HK-2 (cell line): ENCODE results near the gene TM9SF3.
"Not testable (repeated sequence)": the region's sequence is repeated elsewhere in the genome, so short reads cannot be mapped to it uniquely, and the experiment has no call there.

ENCODE experiments used
- DNase-seq: peaks from one replicate; pipeline ENCODE4 v3.0.0-alpha.2; 2018; ENCODE audit not compliant: unreplicated experiment

TM9SF3 gene

GRCh38 chr10:96568402-96568801 is 18.4 kb downstream of the TM9SF3 start:
- DNase-seq = no peak

- no peak for DNase-seq
Observed at GRCh38 chr10:96565774-96566173, 21.0 kb downstream of the TM9SF3 start.

DNA sequence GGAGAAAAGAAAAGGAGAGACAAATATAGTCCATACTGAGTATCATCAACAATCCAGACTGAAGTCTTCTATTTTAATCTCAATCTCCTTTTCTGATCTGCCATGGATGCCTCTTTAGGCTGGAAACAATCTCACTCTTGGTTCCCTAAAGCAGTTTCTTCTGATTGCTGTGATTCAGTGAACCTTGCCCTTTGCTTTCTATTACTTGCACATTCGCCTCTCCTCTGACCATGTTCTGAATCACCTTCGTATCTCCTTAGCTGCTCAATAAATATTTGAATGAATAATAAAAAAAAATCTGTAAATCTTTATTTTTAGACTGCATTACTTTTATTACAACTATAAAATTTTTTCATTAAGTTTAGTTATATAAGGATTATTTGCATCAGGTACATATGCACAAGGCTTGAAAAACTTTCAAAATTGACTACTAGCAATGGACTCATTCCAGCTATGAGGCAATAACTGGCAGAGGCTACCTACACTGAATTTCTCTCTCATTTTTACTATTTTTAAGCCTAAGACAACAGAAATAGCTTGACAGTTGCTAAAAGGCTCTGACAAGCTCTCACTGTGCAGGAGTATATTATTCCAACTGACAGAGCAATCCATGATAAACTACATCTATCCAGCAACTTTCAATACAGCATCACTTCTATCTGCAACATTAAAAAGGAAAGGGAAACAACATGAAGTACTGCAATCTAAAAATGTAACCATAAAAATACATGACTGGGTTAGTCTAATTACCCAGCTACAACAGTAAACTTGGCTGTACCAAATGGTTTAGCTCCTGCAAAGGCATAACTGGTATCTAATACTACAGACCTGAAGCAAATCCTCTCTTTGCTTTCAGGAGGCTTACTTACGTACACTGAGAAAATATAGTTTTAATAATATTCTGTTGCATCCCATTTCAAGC is 25.6 kb downstream of the TM9SF3 start:
- DNase-seq = no peak

DNA sequence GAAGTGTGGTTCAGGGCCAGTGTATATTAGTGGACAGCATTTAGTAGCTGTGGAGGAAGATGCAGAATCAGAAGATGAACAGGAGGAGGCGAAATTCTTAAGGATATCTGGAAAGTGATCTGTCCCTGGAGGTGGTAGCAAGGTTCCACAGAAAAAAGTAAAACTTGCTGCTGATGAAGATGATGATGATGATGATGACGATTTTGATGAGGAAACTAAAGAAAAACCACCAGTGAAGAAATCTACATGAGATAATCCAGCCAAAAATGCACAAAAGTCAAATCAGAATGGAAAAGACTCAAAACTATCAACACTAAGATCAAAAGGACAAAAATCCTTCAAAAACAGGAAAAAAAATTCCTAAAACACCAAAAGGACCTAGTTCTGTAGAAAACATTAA is 26.3 kb downstream of the TM9SF3 start:
- no peak for DNase-seq

DNA sequence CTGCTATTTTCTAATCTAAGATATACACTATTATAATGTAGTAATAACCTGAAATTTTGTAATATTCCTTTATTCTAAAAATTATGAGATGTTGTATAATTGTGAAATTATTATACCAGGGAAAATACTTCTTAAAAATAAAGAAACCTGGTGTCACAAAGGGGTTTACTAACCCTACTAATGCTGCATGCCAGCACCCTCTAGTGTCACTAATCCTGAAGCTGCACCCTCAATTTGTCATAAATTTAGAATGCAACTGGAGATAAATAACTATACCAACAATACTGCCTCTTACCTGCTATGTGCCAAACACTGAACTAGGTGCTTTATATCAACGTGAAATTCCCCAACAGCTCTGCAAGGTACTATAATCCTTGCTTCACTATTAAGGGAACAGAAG is 30.8 kb downstream of the TM9SF3 start:
- DNase-seq = no peak

GRCh38 chr10:96555330-96555729 is 31.5 kb downstream of the TM9SF3 start:
- DNase-seq = no peak

DNA sequence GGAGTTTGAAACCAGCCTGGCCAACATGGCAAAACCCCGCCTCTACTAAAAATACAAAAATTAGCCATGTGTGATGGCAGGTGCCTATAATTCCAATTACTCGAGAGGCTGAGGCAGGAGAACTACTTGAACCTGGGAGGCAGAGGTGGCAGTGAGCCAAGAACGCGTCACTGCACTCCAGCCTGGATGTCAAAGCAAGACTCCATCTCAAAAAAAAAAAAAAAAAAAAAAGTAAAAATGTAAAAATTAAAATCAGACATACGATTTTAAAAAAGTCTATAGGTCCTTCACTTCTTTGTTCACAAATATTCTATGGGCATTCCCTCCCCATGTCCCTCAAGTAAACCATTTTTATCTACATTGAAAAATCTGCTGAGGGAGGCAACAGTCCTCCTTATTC is 38.2 kb downstream of the TM9SF3 start:
- peak; percentile 4 for DNase-seq

GRCh38 chr10:96545558-96545957 is 41.3 kb downstream of the TM9SF3 start:
- DNase-seq = not testable (repeated sequence)

- no peak for DNase-seq
Observed at GRCh38 chr10:96541921-96542320, 44.9 kb downstream of the TM9SF3 start.

- no peak for DNase-seq
Observed at GRCh38 chr10:96540240-96540639, 46.6 kb downstream of the TM9SF3 start.

DNA sequence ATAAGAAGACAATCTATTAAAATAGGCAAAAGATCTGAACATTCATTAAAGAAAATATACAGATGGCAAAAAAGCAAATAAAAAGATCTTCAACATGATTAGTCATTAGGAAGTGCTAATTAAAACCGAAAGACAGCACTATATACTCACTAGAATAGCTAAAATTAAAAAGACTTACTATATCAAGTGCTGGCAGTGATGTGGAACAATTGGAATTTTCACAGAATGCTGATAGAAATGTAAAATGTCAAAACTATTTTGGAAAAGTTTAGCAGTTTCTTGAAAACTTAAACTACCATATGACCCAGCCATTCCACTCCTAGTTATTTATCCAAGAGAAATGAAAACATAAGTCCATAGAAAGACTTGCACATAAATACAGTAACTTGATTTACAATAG is 48.1 kb downstream of the TM9SF3 start:
- DNase-seq = no peak

- no peak for DNase-seq
Observed at GRCh38 chr10:96536129-96536528, 50.7 kb downstream of the TM9SF3 start.

- no peak for DNase-seq
Observed at GRCh38 chr10:96532523-96532922, 54.3 kb downstream of the TM9SF3 start.

GRCh38 chr10:96529634-96530279 is 57.1 kb downstream of the TM9SF3 start:
- DNase-seq = no peak

DNA sequence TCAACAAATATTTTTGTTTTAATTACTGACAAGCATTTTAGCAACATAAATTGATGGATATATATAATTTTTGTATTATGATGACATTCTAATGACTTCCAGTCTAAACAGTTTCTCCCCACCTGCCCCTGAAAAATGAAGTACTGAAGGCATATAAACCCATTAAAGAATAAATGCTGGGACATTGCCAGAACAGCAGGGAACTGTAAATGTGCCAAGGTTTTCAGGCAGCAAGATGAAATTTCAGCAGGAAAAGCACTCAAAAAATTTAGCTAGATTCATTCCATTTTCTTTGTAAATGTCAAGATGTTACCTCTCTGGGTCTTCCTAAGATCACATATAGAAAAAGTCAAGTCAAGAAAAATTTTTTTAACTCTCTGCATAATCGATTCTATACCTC is 62.1 kb downstream of the TM9SF3 start:
- no peak for DNase-seq

GRCh38 chr10:96517284-96517683 is 69.5 kb downstream of the TM9SF3 start:
- no peak for DNase-seq

DNA sequence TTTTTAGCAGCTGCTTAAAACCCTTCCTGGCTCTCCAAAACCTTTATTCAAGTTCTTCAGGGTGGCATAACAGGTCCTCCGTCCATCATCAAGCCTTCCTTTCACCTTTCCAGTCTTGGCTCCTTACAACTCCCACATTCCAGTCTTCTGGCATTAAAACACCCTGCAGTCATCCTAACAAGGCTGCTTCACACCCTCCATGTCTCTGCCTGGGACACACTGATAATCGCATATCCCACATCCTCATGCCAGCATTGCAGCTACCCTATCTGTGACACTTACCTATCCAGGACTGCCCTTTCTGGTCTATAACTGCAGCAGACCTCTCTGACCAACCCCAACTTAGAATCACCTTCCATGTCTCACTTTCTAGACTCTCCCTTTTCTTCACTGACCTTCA is 70.5 kb downstream of the TM9SF3 start:
- DNase-seq = no peak

DNA sequence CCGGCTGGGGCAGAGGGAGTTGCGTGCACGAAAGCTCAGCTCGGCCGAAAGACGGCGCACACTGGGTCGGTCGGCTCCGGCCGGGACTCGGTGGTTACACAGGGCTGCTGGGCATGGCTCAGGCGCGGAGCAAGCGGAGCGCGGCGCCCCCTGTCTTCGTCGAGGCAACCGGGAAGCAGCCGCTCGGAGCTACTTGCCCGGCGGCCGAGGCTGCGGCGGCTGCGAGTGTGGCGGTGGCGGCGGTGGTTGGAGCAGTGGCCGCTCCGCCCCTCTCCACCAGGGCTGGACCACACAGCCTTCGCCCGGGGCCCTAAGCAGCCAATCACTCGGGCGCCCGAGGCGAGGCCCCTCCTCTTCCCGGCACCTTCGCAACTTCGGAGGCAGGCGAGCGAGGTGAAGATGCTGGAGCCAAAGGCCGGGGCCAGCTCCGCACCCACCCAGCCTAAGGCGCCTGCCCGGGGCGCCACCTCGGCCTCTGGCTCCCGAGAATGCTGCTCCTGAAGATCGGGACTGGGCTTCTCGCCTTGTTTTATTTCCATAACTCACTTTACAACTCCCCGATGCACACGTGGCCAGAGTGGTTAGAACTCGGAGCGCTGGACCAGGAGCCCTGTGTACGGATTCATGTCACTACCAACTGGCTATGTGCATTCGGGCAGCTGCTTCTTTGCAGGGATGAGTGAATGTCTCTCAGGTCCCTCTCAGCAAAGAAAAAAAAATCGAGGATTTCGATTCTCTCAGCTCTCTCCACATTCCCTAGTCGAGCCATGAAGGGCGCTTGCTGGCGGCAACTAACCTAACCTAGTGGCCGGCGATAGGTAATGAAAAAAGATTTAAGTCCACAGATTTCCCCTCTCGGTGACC is 72.9 kb downstream of the TM9SF3 start, which contains the start of gene TLL2:
TSS of gene TLL2 (minus strand) at position 229 of the 864 bp plus-strand sequence. CDS start 241 bp downstream, outside the sequence.
- peak; percentile 97 for DNase-seq

DNA sequence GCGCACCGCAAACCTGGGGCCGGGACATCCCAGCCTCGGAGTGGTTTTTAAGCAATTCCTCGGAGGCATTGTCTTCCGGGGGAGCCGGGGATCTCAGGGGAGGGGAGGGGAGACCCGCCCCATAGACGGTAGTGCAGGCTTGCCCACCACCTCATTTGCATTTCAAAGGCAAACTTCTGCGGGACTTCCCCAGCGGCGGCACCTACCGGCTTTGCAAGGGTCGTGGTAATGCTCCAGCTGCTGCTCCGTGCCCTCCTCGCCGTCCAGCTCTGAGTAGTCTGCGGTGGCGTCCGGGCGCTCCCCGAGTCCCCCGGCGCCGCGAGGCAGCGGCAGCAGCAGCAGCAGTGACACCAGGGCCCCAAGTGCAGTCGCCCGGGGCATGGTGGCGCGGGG is 73.5 kb downstream of the TM9SF3 start:
- DNase-seq = no peak

DNA sequence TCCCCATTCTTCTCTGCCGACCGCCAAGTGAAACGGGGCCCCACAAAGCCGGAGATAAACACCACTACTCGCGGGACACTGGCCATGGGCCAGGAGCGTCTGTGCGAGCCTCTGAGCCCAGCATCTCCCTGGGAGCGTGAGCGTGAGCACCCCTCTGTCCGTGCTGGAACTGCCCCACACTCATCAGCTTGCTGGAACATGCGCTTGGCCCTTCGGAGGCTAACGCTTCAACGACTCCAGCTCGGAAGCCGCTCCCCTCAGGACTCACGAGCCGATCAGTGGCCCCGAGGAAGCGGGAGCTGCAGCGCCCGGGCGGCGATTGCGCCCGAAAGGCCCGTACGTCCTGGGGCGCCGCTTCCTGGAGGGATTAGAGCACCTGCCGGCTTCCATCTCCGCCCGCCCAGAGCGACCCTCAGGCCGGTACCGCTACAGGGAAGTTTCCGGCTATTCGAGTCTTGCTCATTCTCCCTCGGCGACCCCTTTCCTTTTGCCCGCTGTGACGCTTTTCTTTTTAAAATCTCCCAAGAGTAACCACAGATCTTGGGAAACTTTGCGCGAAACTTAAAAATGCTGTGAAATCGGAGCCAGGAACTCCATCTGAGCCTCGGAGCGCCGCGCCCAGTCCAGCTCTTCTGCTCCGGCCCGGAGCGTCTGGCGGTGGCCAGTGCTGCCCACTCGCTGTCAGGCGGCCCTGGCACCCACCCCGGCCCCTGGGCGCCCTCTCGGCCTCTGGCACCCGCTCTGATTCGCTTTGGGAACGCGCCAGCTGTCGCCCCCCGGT is 74.1 kb downstream of the TM9SF3 start:
- peak; percentile 61 for DNase-seq
